ENCODE measurements around the gene CELF2.
"Not testable (repeated sequence)": the region's sequence is repeated elsewhere in the genome, so short reads cannot be mapped to it uniquely, and the experiment has no call there.

CELF2 gene

DNA sequence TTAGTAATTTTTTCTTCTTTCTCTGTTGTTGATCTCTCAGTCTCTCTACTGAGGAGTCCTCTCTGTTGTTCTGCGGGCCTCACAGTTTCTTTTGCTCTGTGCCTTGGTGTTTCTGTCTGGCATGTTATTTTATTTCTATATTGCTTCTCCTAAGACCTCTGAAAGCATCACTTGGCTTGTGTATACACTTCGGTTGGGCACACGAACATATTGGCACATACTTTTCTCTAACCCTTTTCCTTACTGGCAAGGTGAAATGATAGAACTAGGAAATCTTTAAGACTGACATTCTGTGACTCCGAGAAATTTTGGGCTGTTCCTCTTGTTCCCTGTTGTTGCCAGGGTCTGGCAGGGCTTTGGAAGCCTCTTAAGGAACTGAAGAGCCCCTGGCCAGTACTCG, 148.9 kb downstream of the CELF2 start:
- no peak for FAIRE-seq
- no peak for DNase-seq (ENCODE audit: insufficient read length, low spot score)

DNA sequence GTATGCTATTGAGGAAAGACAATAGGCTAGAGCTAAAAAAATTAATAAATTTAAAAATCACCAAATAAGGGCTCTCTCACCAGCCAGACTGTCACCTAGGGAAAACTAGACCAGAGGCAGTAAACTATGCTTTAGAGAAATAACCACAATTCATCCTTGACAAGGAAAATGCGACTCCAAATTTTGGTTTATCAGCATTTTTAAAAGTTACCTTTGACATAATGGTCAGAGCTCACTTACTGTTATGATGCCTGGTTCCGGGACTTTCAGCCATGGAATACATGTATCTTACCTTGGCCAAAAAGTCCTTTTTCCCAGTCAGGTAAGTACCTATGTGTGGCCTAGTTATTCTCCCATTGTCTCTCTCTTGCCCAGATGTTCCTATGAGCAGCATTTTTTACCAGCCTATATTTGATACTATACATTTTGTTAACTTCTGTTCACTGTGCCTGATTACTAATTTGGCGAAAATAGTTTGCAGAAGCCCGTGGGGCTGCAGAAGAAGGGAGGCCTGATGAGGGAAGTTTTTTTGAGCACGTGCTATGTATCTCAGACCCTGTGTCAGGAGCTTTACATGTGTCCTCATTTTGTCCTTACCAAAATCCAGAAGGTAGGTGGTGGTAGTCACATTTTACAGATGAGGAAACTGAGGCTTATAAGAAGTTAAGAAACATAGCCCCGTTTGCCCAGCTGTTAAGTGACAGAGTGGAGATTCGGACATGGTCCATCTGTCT, 149.7 kb downstream of the CELF2 start:
- no peak for DNase-seq (ENCODE audit: insufficient read length, low spot score)
- FAIRE-seq: no peak

GRCh38 chr10:11168423-11169090, 150.9 kb downstream of the CELF2 start:
- DNase-seq (ENCODE audit: insufficient read length, low spot score): no peak
- no peak for FAIRE-seq

GRCh38 chr10:11169976-11170375, 152.3 kb downstream of the CELF2 start:
- FAIRE-seq (no peak), DNase-seq (ENCODE audit: insufficient read length, low spot score) (no peak)

DNA sequence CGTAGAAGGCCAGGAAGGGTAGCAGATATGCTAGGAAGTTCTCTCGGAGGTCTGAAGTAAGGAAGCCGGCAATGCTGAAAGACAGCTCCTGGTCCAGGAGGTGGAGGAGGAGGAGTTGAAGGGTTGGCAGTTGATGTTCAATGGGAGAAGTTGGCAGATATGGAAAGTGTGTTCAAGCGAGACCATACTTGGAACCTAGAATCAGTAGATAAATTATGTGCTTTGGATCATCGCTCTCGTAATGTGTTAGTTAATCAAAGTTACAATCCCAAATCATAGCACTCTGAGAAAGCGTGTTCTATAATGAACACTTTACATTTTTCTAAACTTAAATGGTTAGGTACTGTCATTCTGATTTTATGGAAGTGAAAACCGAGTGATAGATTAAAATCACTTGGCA, 152.9 kb downstream of the CELF2 start:
- DNase-seq (ENCODE audit: insufficient read length, low spot score) (no peak), FAIRE-seq (no peak)

GRCh38 chr10:11170993-11171851, 153.6 kb downstream of the CELF2 start:
- FAIRE-seq (no peak), DNase-seq (ENCODE audit: insufficient read length, low spot score) (no peak)

GRCh38 chr10:11173042-11173441, 155.4 kb downstream of the CELF2 start:
- DNase-seq (ENCODE audit: insufficient read length, low spot score) (no peak), FAIRE-seq (no peak)

DNA sequence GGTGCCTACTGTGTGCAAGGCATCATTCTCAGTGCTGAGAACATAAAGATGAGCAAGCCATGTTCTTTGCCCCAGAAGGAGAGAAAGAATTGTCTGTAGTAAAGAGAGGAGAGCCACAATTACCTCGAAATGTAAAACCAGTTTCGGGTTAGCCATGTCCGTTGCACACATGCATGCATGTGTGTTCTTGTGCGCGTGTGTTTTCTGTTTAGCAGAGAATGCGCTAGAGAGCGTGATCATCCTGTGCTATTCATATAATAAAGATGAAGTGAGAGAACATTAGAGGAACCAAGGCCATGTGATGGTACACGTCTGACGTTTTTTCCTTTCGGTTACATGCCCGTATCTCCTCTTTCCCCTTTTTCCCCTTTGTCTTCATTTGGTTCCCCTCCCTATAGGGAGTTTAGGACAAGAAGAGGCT, 158.2 kb downstream of the CELF2 start:
- FAIRE-seq: no peak
- DNase-seq (ENCODE audit: insufficient read length, low spot score): no peak

DNA sequence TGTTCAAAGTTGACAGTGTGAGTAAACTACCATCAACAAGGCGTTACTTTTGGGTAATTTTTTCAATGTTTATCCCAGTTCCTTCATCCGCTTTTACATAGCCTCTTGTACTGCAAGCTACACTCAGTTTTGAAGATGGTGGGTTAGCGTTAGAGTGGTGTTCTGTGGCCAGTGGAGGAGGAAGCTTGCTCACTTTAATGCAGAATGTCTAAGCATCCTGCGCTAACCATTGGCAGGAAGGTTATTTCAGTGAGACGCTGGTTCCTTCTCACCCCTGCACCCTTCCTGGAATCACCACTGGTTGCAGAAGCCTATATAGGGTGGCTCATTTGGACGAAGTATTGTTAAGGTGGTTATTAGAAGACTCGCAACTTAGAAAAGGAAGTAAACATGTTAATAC, 159.1 kb downstream of the CELF2 start:
- no peak for FAIRE-seq
- no peak for DNase-seq (ENCODE audit: insufficient read length, low spot score)

DNA sequence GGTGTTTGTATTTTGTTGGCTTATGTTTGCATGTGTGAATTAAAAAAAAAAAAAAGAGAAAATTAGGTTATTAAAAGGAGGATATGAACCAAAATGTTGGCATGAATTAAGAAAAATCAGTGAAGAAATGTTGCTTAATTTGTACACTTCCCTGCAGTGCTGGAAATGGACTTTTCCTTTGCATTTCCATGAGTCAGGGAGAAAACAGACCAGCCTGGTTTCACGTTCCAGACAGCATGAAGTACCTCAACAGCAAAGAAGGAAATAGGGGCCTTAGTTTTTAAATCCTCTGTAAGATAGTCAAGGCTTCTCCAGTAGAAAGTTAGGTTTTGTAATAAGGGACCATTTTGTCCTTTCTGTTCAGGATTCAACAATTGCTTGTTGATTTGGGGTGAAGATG, 159.7 kb downstream of the CELF2 start:
- DNase-seq (ENCODE audit: insufficient read length, low spot score): no peak
- FAIRE-seq: no peak

DNA sequence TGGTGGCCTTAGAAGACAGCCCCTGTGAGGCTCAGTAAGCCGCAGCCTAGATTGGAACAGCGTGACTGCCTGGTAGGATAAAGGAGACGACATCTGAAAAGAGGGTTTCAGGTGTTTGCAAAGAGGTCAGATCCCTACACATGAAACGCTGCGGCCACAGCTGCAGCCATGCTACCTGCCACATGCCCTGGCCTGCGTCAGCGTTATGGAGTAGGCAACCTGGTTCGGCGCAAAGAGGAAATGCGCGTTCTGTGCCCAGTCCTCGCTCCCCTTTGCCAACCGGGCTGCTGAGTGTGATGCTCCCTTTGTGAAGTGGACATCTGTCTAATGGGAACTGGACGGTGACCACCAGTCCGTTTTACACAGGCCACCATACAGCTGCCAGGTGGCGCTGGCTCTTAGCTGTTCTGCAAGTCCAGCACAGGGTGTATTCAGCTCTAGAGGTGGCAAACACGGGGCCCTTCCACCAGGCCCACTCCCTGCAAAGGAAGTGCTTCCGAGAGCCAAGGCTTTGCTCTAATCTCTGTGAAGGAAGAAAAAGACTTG, 160.3 kb downstream of the CELF2 start:
- FAIRE-seq (no peak), DNase-seq (ENCODE audit: insufficient read length, low spot score) (no peak)

DNA sequence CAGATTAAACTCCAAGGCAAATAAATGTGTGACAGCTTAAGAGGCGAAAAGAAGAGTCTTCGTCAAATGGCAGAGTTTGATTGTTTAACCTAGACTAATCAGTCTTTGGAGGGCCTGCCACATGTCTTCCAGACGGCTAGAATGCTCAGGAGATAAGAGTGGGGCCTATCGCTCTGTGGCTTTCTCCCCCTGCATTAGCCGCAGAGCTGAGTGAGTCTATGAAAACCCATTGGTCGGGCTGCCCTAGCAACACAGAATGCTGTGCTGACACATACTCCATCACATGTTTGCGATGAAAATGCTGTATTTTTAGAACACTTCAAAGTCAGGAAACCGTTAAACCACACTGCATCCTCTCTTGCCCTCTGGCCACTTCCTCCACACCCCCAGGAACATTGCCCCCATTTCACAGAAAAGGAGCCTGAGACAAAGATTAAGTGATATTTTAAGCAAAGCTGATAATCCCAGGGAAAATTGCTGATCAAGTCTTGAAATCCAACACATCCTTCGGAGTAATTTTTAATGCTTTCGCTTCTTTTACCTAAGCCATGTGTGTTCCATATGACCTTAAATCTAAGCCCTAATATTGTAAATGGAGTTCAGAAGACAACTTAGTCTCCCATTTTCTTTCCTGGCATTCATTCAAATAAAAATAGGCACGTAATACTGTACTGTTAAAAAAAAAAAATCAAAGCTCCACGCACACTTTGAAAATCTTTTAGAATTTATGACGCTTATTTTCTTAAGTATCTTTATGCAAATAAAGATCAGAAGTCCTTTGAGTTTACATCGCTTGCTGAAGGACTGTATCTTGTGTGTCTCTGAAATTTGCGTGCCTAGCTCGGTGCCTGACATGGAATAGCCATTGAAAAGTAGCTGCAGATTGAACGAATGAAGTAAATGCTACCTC, 161.2 kb downstream of the CELF2 start:
- DNase-seq (ENCODE audit: insufficient read length, low spot score) (no peak), FAIRE-seq (no peak)

DNA sequence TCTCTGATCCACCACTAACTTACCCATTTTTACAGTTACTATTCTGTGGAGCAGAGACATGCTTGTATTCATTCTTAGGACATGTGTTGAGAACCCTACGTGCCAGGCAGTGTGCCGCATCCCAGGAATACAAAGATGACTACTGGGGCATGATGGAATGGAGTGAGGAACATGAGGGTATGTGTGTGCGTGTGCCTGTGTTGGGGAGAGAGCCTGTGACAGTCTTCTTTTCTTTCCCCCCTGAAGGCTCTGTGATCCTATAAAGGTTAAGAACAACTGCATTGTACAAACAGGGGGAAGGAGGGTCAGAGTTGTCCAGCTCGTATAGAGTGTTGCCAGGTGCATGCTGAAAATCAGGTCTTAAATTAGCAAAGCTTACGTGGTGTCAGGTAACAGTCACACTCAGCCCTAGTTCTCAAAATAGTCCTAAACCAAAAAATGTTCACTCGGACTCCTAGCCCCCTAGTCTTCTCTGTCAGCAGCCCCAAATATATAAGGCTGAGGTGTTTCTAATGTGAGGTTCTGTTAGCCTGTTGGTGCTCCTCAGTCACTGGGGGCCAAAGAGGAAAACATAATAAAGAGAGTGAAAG, 161.9 kb downstream of the CELF2 start:
- DNase-seq (ENCODE audit: insufficient read length, low spot score): no peak
- FAIRE-seq: no peak

GRCh38 chr10:11180228-11180627, 162.6 kb downstream of the CELF2 start:
- no peak for FAIRE-seq
- DNase-seq (ENCODE audit: insufficient read length, low spot score): no peak

- no peak for FAIRE-seq
- no peak for DNase-seq (ENCODE audit: insufficient read length, low spot score)
Measured at GRCh38 chr10:11181978-11182377, 164.3 kb downstream of the CELF2 start.

- FAIRE-seq: no peak
- no peak for DNase-seq (ENCODE audit: insufficient read length, low spot score)
Measured at GRCh38 chr10:11183015-11183414, 165.3 kb downstream of the CELF2 start.

GRCh38 chr10:11184093-11184492, 166.4 kb downstream of the CELF2 start:
- FAIRE-seq (no peak), DNase-seq (ENCODE audit: insufficient read length, low spot score) (no peak)

- not testable (repeated sequence) for DNase-seq (ENCODE audit: insufficient read length, low spot score)
Measured at GRCh38 chr10:11185128-11185665, 167.5 kb downstream of the CELF2 start.

GRCh38 chr10:11186374-11186773, 168.7 kb downstream of the CELF2 start:
- FAIRE-seq (no peak), DNase-seq (ENCODE audit: insufficient read length, low spot score) (no peak)

More at GRCh38 chr10:11185128-11185665, 167.5 kb downstream of the CELF2 start:
- not testable (repeated sequence) for FAIRE-seq

All from HTR-8/SVneo (cell line).